Lung (tissue), 12 donors: ENCODE data around the gene ZNF23. TPM values are rescaled to one million over a fixed set of nuclear protein-coding genes. Genes with fewer than 3 reads are reported as not detected.

Experiments
- ATAC-seq: fragments of 200-7000 bp; cut with Tn5 transposase; one replicate; pipeline ENCODE4 v1.9.1; 2020; ENCODE audit warnings: moderate number of reproducible peaks; ENCODE audit not compliant: insufficient read depth, low FRiP score
- DNase-seq, 3 donors: peaks; one replicate each; pipeline ENCODE4 v3.0.0-alpha.2; 2013 to 2017
- H3K27ac ChIP-seq, 2 donors: one replicate each; pipeline ENCODE4 v1.5.1; 2013; ENCODE audit warnings: mild to moderate bottlenecking in 2 of 2, moderate library complexity in 2 of 2, control low read depth in 1 of 2, inconsistent platforms in 1 of 2, low read depth in 1 of 2, low read length in 1 of 2
- H3K27me3 ChIP-seq, 3 donors: one replicate each; pipeline ENCODE4 v1.5.1; 2013; ENCODE audit warnings: low read length in 2 of 3; ENCODE audit not compliant: control insufficient read depth in 3 of 3, insufficient read depth in 3 of 3
- H3K36me3 ChIP-seq, 4 donors: one replicate each; pipeline ENCODE4 v1.5.1; 2013; ENCODE audit warnings: low read length in 4 of 4, mild to moderate bottlenecking in 1 of 4, moderate library complexity in 1 of 4; ENCODE audit not compliant: control insufficient read depth in 4 of 4, insufficient read depth in 4 of 4
- H3K4me1 ChIP-seq, 5 donors: one replicate each; pipeline ENCODE4 v1.5.1; 2013; ENCODE audit warnings: low read length in 5 of 5, mild to moderate bottlenecking in 2 of 5, moderate library complexity in 1 of 5; ENCODE audit not compliant: control insufficient read depth in 5 of 5, insufficient read depth in 5 of 5
- H3K4me3 ChIP-seq: one replicate; pipeline ENCODE4 v1.5.1; 2013; ENCODE audit warnings: mild to moderate bottlenecking, control low read depth, moderate library complexity
- H3K9ac ChIP-seq, 2 donors: one replicate each; pipeline ENCODE4 v1.5.1; 2013; ENCODE audit warnings: low read length in 2 of 2, control low read depth in 1 of 2; ENCODE audit not compliant: insufficient read depth in 1 of 2
- H3K9me3 ChIP-seq, 4 donors: one replicate each; pipeline ENCODE4 v1.5.1; 2013; ENCODE audit warnings: low read length in 3 of 4, mild to moderate bottlenecking in 1 of 4, moderate library complexity in 1 of 4; ENCODE audit not compliant: control insufficient read depth in 4 of 4, insufficient read depth in 3 of 4
- WGBS, 2 donors: extraction: QIAGEN DNeasy Blood & Tissue Kit; methylation state at CpG; one replicate each; pipeline ENCODE4 v1.1.7; 2013; 5-methylcytosine and 5-hydroxymethylcytosine counted together
- polyA plus RNA-seq, 2 donors: library from polyadenylated mRNA; stranded (reverse); fragments of 200-250 nt; gene quantifications; one replicate each; pipeline ENCODE4 v1.2.1, GENCODE V29; 2013
- total RNA-seq, 2 donors: library from RNA; depleted of rRNA in 1 of 2; stranded (reverse); fragments of >200 nt in 1 of 2; gene quantifications; one replicate each; pipeline ENCODE4 v1.2.1, GENCODE V29; 2014 to 2021
- TF ChIP-seq, protein P1 (sequence below): IDR thresholded peaks from 2 replicates; pipeline ENCODE4 v1.5.1; 2012; ENCODE audit warnings: mild to moderate bottlenecking; ENCODE audit errors: control extremely low read depth, extremely low read depth
- donor health status: control.
- donor health status: control.
- donor health status: Bipolar disorder and iron deficiency.
- donor health status: healthy.
- donor health status: DM: yes; HTN: yes; CAD: no.

Gene ZNF23
- total and polyA plus RNA-seq, 4 donors, result 4.9 to 14.5 (median 10.9) TPM

DNA sequence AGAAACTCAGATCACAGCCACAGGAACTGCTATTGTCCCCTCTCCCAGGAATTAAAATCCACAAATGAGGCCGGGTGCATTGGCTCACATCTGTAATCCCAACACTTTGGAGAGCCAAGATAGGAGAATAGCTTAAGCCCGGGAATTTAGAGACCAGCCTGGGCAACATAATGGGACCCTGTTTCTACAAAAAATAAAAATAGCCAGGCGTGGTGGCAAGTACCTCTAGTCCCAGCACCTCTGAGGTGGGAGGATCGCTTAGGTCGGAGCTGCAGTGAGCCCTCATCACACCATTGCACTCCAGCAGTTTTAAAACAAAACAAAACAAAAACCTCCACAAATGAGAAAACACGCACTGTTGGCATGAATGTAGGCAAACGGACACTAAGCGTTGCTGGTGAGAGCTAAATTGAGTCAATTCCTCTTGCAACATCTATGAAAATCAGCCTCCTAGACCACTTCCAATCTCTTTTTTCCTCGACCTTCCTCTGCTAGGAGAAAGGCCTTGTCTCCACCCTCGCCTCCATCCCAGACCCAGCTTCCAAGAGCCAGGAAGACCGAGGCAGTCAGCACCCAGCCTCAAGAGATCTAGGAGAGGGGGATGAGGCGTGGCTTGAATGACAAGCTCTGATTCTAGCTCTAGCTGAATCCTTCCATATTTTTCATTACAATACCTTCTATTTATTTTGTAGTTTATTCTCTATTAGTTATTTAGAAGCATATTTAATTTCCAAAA is 35.0 kb downstream of the ZNF23 start:
- Histone ChIP-seq H3K36me3 (no peaks in the 10 kb centered on the region), H3K27me3 (peaks cover 0 to 30% (median 8%) of the 10 kb centered on the region in 3 donors), H3K9ac (no peak overlapping the region), H3K27ac (no peak overlapping the region), H3K9me3 (peaks cover 0 to 5% (median 0%) of the 10 kb centered on the region in 4 donors), H3K4me3 (no peak overlapping the region), H3K4me1 (no peaks in the 10 kb centered on the region)
- ATAC-seq, result no peak
- TF ChIP-seq, protein P1, sequence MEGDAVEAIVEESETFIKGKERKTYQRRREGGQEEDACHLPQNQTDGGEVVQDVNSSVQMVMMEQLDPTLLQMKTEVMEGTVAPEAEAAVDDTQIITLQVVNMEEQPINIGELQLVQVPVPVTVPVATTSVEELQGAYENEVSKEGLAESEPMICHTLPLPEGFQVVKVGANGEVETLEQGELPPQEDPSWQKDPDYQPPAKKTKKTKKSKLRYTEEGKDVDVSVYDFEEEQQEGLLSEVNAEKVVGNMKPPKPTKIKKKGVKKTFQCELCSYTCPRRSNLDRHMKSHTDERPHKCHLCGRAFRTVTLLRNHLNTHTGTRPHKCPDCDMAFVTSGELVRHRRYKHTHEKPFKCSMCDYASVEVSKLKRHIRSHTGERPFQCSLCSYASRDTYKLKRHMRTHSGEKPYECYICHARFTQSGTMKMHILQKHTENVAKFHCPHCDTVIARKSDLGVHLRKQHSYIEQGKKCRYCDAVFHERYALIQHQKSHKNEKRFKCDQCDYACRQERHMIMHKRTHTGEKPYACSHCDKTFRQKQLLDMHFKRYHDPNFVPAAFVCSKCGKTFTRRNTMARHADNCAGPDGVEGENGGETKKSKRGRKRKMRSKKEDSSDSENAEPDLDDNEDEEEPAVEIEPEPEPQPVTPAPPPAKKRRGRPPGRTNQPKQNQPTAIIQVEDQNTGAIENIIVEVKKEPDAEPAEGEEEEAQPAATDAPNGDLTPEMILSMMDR, result no peak
- WGBS, 2 donors, result 68 to 69% methylated on average over 12 of the region's 12 CpGs
- no peak for DNase-seq

GRCh38 chr16:71426069-71426879 is 35.8 kb downstream of the ZNF23 start:
- TF ChIP-seq, protein P1, result no peak
- Histone ChIP-seq H3K9ac (no peak overlapping the region), H3K27ac (no peak overlapping the region), H3K36me3 (no peaks in the 10 kb centered on the region), H3K9me3 (peaks cover 0 to 5% (median 0%) of the 10 kb centered on the region in 4 donors), H3K27me3 (peaks cover 0 to 30% (median 8%) of the 10 kb centered on the region in 3 donors), H3K4me3 (no peak overlapping the region), H3K4me1 (no peaks in the 10 kb centered on the region)
- DNase-seq (peak; percentile 7 to 56 (median 44)), ATAC-seq (peak; percentile 53)
- WGBS, 2 donors, result 2 to 4% methylated on average over 48 of the region's 48 CpGs

- H3K27ac ChIP-seq, result no peak overlapping the region
- no peak overlapping the region for H3K4me3 ChIP-seq
- H3K36me3 ChIP-seq, result no peaks in the 10 kb centered on the region
- ATAC-seq, result no peak
- 8% methylated on average over 18 of the region's 18 CpGs for WGBS, 2 donors
- DNase-seq, result no peak
- no peak overlapping the region for H3K9ac ChIP-seq
- H3K4me1 ChIP-seq, result no peaks in the 10 kb centered on the region
- TF ChIP-seq, protein P1, result no peak
- H3K27me3 ChIP-seq, result peaks cover 0 to 30% (median 8%) of the 10 kb centered on the region in 3 donors
- H3K9me3 ChIP-seq, result peaks cover 0 to 5% (median 0%) of the 10 kb centered on the region in 4 donors
These were observed 36.3 kb downstream of the ZNF23 start for GRCh38 chr16:71425746-71426068.
